NCI-H1417 treated with DMSO at 0.1 percent for 48 hours (cell line): ENCODE measurements around the gene ZFYVE16.
"Not testable (repeated sequence)": the region's sequence is repeated elsewhere in the genome, so short reads cannot be mapped to it uniquely, and the experiment has no call there.

Experiments
- DNase-seq: peaks from one replicate; lab custom pipeline; 2025; lab: John Stamatoyannopoulos, UW

Gene ZFYVE16

DNA sequence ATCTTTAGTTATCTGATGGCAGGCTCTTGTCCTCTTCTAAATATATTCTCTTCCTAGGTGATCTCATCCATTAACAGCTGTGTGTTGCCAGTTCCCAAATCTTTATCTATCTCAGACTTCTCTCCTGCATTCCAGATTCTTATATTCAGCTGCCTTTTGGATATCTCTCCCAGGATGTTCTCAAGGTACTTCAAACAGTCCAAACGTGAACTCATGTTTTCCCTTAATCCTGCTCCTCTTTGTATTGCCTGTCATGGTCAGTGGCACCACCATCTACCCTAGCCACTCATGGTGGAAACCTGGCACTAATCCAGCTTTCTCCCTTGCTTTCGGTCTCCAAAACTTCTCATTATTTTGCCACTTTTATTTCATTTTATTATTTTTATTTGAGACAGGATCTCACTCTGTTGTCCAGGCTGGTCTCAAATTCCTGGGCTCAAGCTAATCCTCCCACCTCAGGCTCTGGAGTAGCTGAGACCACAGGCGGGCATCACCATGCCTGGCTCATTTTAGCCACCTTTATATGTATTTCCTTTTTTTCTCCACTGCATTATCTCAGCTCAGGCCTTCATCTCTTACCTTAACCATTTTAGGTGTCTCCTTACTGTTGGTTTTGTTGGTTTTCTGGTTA lies 3.8 kb downstream of the ZFYVE16 start:
- DNase-seq: no peak

DNA sequence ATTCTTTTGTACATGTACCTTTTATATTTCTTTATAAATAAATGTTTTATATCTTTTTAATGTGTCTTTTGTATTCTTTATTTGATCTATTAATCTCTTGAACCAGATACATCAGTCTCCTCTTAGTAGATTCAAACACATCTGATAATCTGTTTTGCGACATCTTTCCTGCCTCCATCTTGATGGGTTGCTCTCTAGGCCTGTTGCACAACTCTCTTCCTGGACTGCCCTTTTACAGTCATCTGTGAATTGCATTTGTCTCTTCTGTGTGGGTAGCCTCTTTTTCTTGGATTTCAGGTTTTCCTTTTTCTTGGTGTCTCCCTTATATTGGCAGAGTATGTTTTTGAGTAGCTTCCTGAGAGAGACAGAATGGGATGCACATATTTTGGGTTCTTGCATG lies 6.2 kb downstream of the ZFYVE16 start:
- no peak for DNase-seq

DNA sequence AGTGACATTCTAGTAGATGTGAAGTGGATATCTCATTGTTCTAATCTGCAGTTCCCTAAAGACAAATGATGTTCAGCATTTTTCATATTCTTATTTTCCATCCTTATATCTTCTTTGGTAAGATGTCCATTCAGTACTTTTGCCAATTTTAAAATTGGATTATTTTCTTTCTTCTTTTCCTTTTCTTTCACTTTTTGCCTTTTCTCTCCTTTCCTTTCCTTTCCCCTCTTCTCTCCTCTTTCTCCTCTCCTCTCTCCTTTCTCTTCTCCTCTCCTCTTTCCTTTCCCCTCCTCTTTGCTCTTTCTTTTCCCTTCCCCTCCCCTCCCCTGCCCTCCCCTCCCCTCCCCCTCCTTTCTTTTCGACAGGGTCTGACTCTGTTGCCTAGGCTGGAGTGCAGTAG lies 10.1 kb downstream of the ZFYVE16 start:
- DNase-seq: no peak

DNA sequence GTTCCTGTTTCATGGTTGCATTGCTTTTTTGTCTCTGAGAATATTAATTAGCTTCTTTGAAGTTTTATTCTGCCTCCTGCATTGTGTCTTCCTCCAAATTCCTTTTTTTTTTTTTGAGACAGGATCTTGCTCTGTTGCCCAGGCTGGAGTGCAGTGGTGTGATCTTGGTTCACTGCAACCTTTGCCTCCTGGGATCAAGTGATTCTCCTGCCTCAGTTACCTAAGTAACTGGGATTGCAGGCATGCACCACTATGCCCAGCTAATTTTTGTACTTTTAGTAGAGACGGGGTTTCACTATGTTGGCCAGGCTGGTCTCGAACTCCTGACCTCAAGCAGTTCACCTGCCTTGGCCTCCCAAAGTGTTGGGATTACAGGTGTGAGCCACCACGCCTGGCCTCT lies 16.5 kb downstream of the ZFYVE16 start:
- DNase-seq: not testable (repeated sequence)

DNA sequence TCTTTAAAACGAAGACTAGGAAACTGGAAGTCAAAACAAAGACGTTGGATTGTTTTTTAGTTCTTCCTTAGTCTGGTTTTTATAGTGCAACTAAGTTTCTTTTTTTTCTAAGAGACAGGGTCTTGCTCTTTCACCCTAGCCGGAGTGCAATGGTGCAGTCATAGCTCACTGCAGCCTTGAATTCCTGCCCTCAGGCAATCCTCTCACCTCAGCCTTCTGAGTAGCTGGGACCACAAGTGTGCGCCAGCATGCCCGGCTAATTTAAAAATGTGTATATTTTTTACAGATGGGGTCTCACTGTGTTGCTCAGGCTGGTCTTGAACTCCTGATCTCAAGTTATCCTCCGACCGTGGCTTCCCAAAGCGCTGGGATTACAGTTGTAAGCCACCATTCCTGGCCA lies 27.6 kb downstream of the ZFYVE16 start:
- DNase-seq: no peak

DNA sequence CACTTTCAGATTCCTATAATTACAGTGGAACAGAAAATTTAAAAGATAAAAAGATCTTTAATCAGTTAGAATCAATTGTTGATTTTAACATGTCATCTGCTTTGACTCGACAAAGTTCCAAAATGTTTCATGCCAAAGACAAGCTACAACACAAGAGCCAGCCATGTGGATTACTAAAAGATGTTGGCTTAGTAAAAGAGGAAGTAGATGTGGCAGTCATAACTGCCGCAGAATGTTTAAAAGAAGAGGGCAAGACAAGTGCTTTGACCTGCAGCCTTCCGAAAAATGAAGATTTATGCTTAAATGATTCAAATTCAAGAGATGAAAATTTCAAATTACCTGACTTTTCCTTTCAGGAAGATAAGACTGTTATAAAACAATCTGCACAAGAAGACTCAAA lies 29.5 kb downstream of the ZFYVE16 start:
- DNase-seq: no peak

DNA sequence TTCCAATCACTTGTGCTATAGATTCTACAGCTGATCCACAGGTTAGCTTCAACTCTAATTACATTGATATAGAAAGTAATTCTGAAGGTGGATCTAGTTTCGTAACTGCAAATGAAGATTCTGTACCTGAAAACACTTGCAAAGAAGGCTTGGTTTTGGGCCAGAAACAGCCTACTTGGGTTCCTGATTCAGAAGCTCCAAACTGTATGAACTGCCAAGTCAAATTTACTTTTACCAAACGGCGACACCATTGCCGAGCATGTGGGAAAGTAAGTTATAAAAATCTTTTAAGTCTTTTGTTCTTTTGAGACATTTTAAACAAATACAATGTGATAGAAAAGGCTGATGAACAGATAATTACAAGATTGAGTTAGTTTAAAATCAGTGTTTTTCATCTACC lies 30.9 kb downstream of the ZFYVE16 start:
- no peak for DNase-seq

DNA sequence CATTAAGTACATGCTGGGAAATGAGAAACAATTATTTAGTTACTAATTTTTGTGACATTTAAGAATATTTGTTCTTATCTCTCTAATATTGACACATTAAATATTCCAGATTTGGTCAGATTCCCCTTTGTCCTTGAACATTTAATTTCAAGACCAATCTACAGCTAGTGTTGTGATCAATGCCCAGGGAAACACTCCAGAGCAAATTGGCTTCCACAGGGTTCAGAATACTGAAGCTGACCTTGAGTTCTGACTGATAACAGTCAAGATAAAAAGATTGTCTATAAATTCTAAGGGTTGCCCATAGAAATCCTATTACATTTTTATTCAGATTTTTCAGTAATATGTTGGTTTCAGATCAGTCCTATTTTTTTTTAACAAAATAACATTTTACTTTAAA lies 31.3 kb downstream of the ZFYVE16 start:
- DNase-seq: no peak

DNA sequence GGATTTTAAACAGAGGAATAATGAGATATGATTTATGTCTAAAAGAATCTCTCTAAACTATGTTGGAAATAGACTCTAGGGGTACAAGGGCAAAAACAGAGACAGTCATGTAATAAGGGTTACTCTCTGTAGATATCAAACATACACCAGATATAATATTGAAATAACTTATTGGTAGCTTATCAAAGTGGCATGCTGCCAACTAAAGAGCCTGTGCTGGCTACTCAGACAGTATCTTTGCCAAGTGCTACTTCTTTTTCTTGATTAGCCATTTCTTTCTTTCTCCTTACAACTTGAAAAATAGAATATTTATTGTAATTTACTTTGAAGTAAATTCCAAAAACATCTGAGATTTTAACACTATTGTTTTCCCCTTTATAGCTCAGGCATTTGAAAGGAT lies 34.9 kb downstream of the ZFYVE16 start:
- DNase-seq: no peak

DNA sequence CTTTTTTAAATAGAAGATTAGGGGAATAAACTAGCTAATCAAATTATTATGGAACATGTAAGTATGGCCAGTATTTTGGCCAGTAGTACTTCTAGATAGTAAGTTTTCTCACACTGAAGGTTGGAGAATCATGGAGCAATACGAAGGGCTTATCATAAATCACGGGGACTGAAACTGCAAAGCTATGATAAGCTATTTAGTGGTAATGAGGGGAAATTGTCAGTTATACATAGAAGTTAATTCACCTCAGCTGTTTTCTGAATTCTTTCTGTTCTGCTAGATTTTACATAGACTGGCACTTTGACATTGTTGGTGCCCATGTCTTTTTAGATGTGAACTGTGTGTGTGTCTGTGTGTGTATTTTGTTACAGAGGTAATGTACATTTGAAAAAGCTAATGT lies 45.5 kb downstream of the ZFYVE16 start:
- DNase-seq: no peak

DNA sequence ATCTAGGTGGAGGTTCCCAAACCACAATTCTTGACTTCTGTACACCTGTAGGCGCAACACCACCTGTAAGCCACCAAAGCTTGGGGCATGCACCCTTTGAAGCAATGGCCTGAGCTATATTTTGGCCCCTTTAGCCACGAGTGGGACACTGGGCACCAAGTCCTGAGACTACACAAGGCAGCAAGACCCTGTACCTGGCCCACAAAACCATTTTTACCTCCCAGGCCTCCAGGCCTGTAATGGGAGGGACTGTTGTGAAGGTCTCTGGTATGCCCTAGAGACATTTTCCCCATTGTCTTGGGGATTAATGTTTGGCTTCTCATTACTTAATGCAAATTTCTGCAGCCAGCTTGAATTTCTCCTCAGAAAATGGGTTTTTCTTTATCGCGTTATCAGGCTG lies 55.4 kb downstream of the ZFYVE16 start:
- no peak for DNase-seq

DNA sequence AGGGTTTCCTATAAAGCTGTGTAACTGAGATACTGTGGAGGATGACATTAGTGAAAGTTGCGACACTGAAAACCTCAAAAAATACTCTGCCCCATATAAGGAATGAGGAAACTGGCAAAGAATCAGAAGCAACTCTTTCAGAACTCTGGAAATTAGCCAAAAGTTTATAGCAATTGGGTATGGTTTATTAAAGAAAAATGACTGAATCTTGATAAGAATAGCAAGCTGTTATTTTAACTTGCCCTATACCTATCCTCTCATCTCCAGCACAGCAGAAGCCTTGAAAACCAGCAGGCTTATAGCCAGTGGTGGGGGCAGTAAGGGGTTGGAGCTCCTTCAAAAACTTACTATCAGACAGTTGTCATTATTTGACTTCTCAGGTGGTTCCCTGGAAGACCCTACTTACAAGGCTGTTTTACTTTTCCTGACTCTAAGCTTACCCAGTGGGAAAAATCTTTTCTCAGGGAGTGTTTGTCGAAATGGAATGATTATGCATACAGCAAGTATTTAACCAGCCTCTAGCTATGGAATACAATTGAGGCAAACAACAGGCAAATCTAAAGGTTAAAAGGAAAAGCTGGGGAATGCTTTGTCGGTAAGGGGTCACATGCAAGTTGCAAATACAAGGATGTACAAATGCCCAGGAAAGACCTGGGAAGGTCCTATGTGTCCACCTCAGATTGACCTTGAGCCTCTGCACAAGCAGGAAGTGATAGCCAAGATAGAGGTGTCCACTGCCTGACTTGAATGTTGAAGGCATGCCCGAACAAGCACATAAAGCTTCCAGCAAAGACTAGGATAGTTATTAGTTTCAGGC lies 59.0 kb downstream of the ZFYVE16 start:
- DNase-seq: no peak

DNA sequence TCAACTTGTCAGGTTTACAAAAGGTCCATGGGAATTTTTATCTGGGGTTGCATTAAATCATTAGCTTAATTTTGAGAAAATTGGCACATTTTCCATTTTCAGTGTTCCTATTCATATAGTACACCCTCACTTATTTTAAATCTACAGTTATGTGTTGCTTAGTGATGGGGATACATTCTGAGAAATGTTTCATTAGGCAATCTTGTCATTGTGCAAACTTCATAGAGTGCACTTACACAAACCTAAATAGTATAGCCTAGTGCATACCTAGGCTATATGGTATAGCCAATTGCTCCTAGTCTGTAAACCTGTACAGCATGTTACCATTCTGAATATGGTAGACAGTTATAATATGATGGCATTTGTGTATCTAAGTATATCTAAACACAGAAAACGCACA lies 60.3 kb downstream of the ZFYVE16 start:
- DNase-seq: no peak

DNA sequence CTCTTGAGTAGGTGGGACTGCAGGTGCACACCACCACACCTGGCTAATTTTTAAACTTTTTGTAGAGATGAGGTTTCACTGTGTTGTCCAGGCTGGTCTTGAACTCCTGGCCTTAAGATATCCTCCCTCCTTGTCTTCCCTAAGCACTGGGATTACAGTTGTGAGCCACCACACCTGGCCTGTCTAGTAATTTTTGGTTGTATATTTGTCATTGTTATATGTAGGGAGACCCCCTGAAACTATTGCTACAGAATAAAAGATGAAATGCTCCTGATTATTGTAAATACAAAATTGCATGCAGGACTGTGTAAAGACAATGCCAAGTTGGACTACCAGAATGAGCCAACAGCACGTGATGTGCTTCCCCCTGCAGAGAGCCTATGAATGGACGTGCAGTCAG lies 62.8 kb downstream of the ZFYVE16 start:
- not testable (repeated sequence) for DNase-seq

DNA sequence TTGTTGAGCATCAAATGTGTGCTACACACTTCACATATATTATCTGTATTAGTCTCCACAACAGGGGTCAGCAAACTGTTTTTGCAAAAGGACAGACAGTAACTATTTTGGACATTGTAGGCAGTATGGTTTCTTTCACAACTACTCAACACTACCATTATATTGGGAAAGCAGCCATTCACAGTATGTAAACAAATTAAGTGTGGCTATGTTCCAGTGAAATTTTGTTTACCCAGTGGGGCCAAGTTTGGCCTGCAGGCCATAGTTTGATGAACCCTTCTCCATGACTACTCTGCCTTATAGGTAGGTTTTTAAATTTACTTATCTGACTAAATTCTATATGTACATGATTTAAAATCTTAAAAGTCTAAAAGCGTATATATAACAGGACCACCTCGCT lies 67.1 kb downstream of the ZFYVE16 start:
- DNase-seq: no peak

DNA sequence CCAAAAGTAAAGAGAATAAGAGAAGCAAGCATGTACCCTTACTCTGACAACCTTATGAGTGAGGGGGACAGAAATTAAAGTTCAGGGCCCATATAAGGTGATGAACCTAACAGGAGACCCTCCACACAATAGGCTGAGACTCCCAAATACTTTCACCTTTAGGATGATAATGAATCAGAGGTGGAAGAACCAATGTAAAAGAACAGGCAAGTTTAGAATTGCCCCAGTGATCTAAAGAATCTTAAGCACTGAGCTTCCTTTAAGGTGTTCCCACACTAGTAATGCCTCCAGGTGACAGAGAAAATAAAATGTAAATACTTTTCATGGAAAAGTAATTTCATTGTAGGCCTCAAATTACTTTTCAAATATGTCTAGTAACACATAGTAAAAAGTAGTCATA lies 71.8 kb downstream of the ZFYVE16 start:
- no peak for DNase-seq

DNA sequence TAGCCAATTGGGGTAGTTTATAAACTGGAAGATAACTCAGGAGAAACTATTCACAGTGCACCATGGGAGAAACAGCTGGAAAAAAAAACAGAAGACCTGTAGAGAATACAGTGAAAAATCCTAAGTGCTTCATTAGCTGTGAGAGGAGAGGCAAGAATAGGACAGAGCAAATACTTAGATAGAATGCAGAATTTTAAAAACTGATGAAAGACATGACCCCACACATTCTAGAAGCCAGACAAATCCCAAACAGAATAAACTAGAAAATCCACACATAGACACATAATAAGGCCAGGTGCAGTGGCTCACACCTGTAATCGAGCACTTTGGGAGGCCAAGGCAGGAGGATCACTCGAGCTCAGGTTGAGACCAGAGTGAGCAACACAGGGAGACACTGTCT lies 72.5 kb downstream of the ZFYVE16 start:
- no peak for DNase-seq

DNA sequence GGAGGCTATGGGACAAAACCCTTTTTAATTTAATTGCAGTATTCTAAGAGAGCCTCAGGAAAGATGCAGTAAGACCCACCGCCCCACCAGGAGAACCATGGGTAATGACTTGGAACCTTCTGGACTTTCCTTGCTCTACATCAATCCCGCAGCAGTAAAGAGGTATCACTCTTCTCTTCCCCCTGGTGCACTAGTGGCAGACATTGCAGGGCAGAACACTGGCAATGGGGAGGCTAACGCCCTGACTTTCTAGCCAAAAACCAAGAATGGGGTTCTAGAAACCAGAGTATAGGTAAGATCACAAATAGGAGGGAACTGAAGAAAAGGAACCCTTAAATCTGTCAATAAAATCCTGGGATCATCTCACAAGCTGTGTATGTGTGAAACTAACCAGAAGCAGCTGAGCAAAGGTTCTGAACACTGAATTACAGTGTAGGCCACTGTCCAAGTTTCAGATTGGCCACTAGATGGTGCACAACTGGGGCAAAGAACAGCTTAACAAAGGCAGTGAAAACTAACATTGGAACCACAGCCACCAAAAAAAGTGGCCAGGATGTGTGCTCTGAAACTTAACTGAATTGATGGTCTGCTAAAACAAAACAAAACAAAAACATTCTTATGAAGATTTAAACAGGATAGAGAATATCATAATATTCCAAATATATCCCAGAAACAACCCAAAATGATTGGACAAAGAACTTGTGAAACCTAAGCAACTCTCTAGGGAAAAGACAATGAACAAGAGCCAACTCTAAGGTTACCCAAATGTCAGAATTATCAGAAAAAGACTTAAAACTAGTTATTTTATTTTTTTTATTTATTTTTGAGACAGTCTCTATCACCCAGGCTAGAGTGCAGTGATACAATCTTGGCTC lies 73.4 kb downstream of the ZFYVE16 start:
- no peak for DNase-seq

DNA sequence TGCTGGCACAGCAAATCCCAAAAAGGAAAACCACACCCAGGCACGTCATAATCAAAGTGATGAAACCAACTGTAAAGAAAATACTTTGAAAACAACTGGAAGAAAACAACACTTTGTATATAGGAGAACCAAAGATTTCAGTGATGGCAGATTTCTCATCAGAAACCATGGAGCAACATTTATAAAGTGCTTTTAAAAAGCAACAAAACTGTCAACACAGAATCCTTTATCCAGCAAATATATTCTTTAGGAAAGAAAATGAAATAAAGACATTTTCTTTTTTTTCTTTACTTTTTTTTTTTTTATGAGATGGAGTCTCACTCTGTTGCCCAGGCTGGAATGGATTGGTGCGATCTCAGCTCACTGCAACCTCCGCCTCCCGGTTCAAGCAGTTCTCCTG lies 74.7 kb downstream of the ZFYVE16 start:
- DNase-seq: no peak

DNA sequence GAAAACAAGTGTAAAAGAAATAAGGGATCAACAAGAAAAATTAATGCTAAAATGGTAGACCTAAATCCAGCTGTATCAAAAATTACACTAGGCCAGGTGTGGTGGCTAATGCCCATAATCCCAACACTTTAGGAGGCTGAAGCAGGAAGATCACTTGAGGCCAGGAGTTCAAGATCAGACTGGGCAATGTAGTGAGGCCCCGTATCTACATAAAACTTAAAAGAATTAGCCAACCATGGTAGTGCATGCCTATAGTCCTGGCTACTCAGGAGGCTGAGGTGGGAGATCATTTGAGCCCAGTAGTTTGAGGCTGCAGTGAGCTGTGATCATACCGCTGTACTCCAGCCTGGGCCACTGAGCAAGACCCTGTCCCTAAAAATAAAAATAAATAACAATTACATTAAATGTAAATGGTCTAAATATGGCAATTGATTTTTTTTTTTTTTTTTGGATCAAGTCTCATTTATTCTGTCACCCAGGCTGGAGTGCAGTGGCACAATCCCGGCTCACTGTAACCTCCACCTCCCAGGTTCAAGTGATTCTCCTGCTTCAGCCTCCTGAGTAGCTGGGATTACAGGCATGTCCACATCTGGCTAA lies 75.9 kb downstream of the ZFYVE16 start:
- no peak for DNase-seq

DNA sequence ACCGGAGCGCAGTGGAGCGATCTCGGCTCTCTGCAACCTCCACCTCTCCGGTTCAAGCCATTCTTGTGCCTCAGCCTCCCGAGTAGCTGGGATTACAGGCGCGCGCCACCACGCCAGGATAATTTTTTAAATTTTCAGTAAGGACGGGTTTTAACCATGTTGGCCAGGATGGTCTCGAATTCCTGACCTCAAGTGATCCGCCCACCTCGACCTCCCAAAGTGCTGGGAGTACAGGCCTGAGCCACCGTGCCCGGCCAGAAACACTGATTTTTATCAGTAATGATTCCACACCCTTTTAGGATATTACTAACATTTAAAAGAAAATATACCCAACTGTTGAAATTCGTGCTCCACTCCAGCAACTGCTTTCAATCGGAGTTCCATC lies 79.6 kb downstream of the ZFYVE16 start:
- DNase-seq: no peak
